ENCODE results near the gene MRPL33.
"Not testable (repeated sequence)": the region's sequence is repeated elsewhere in the genome, so short reads cannot be mapped to it uniquely, and the experiment has no call there.

The MRPL33 gene

DNA sequence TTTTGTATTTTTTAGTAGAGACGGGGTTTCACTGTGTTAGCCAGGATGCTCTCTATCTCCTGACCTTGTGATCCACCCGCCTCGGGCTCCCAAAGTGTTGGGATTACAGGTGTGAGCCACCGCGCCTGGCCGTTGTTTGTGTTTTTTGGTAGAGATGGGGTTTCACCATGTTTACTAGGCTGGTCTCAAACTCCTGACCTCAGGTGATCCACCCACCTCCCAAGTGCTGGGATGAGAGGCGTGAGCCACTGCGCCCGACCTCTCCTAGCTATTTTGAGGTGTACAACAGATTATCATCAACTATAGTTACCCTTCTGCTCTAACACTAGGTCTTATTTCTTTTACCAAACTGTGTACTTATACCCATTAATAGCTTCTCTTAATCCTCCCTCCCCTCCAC lies 28.9 kb upstream of the MRPL33 start:
- no peak for DNase-seq

DNA sequence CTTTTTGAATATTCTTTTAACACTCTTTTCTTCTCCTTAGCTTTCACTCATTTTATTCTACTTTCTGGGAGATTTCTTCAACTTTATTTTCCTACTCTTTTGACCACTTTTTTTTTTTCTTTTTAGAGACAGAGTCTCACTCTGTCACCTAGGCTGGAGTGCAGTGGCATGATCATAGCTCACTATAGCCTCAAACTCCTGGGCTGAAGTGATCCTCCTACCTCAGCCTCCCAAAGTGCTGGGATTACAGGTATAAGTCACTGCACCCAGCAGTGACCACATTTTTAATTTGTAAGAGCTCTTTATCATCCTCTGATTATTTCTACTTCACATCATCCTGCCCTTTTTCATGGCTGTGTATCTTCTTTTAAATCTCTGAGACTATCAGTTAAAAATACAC lies 26.0 kb upstream of the MRPL33 start:
- DNase-seq = not testable (repeated sequence)

DNA sequence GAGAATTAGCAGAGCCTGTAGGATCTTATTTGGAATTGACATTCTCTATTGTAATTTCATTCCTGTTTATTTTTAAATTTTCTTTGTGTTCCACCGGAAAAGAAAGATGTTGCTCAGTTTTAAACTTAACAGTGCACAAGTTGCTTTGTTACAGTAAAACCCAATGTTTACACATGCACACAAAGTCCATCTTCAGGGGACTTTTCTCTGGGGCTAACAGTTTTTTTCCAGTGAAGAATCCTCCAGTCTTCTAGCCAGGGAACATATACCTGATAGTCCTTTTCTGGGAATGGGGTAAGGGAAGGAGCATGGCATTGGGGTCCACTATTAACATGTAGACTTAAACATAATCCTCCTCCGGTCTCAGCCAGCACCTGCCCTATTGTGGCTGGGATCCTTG lies 25.2 kb upstream of the MRPL33 start:
- no peak for DNase-seq

DNA sequence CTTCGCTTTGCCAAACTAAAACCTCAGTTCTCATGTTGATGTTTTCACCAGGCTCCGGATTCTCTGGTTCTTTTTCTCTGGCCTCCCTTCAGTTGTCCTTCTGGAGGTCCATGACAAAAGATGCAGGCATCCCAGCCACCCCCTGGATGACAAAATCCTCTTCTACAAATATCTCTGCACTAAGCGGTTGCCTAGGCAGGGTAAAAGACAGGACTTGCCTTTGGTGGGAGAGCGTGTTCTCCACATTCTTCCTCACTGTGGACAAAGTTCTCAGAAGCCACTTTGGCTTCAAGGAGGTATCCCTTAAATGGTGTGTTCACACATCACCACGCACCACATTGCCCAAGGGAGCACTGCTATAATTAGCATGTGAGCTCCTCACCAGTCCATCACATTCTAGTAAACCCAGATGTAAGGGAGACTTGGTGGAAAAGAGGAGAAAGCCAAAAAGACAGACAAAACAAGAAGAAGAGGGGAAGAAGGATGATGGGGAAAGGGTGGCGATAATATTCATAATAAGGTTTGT lies 23.6 kb upstream of the MRPL33 start:
- DNase-seq = no peak

DNA sequence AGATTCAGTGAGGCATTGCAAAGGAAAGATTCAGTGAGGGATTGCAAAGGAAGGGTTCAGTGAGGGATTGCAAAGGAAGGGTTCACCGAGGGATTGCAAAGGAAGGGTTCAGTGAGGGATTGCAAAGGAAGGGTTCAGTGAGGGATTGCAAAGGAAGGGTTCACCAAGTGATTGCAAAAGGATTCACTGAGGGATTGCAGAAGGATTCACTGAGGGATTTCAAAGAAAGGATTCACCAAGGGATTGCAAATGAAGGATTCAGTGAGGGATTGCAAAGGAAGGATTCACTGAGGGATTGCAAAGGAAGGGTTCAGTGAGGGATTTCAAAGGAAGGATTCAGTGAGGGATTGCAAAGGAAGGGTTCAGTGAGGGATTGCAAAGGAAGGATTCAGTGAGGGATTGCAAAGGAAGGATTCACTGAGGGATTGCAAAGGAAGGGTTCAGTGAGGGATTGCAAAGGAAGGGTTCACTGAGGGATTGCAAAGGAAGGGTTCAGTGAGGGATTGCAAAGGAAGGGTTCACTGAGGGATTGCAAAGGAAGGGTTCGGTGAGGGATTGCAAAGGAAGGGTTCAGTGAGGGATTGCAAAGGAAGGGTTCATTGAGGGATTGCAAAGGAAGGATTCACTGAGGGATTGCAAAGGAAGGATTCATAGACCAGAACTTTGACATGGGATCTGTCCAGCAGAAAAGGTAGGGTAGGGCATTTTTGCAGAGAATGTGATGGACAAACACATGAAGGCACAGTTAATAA lies 22.5 kb upstream of the MRPL33 start:
- not testable (repeated sequence) for DNase-seq

DNA sequence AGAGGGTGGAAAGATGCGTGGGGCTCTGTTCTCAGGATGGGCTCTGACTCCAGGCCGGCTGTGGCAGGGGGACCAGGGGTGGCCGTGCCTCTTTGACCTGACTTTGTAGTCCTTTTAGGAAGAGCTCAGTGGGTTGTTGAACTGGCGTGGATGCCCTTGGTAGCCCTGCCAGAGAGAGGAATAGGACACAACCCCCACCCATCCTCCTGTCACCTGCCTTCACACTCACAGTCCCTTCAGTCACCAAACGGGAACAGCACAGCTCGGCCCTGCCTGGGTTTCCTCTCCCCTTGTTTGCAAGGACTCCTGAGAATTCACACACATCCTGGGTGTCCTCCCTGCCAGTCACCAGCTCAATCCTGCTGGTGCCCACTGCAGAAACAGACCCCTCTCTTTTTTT lies 20.1 kb upstream of the MRPL33 start:
- DNase-seq = no peak

DNA sequence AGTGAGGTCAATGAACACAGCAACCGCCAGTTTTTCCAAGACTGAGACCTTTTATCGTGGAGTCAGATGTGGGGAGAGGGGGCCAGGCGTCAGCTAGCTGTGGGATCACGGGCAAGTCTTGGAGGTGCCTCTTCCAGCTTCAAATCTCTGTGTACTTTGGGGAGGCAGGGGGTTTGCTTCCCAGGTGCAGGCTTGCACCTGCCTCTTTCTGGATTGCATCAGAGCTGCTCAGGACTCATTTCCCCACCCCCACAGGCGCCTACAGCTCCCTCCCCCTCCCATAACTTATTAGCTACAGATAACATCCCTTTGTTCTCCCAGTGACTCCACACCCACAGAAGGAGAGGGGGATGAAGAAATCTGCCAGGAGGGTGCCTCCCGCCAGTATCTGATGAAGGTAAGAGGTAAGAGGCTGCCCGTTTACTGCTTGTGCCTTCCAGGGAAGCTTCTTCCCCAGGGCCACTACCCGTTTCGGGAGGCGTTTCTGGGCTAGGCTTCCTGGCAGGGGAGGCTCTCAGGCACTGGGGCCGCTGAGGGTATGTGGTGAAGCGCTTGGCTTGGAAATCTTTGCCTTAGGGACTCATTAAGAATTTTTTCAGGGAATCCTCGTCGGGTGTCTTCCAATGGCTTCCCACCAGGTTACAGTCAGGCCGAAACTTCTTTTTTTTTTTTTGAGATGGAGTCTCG lies 18.8 kb upstream of the MRPL33 start:
- no peak for DNase-seq

DNA sequence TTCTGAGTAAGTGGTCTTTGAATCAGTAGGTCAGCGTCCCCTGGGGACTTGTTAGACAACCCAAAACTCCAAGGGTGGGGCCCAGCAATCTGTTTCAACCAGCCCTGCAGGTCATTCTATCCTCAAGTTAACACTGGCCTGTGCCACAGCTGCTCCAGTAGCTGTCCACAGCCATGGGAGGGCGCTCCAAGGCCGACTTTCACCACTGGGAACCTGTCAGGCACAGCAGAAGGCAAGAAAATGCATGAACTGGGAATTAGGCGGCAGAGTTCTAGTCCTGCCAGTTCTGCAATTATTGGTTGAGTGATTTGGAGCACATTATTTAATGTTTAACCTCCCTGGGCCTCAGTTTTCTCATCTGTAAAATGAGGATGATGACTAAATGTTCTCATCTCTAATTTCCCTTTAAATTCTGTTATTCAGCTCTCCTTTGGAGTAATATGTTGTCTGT lies 17.4 kb upstream of the MRPL33 start:
- DNase-seq = peak; percentile 61

DNA sequence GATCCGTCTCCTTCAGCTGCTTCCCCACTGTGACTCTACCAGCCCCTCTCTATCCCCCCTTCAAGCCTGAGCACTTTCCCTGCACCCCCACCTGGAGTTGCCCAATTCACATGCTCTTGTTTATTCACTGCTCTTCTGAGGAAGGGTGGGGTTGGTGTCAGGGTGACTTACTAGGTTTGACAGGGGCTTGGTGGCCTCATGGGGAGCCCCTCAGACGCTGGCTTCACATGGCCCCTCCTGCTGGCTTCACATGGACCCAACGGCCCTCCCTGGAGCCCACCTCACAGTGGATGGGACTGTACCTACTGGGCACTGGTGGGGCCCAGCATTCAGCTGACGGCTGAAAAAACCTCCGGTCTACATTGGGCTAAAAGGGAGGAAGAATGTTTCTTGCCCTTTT lies 16.7 kb upstream of the MRPL33 start:
- no peak for DNase-seq

DNA sequence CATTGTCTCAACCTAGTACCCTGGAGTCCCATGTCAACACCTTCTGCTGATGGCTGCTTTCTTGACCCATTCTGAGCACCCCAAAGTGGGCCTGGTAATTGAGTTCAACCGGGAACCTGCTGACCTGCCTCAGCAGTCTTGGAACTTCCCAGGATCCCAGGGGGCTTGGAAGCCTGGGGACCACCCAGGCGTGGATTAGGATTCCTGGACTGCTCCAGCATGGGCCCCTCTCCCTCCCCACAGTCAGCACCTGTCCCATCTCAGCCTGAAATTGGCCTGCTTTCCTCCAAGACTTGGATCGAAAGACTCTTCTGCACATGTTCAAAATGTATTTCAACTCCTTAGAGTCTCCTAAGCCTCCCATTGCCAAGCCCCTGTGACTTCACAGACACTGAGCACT lies 15.4 kb upstream of the MRPL33 start:
- DNase-seq = no peak

DNA sequence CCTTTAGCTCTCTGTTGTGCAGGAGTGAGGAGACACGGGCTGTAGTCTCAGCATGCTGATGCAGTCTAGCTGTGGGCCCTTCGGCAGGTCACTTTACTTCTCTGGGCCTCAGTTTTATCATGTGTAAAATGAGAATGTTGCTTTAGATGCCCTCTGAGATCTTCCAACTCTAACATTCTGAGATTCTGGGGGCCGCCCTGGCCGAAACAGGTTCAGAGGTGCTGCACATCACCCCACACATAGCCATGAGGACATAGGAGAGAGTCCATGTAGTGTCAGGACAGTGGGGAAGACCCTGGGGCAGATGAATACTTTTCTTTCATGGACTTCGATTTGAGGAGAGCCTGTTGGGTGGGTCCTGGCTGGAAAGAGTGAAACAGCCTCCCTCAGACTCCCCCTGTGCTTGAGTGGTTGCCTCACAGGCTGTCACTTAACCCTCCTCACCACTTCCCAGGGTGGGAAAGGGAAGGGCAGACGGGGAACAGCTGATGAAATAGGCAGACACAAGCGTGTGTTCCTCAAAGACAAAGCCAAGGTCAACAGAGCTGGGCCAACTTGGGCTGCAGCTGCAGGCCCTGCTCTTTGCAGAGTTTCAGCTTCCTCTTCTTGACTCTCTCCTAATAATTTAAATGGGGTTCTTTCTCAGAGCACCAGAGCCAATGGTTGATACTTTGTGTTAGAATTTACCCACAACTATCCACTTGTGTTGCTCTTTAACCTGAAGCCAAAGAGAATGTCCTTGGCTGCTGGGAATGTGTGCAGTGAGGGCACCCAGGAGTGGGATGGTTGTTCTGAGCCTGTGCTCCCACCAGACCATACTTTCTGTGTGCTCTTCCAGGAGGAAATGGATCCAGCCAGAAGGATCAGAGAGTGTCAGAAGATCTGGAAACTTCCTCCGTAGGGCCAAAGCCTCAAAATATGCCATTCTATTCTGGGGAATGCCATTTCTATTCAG lies 14.7 kb upstream of the MRPL33 start:
- no peak for DNase-seq

DNA sequence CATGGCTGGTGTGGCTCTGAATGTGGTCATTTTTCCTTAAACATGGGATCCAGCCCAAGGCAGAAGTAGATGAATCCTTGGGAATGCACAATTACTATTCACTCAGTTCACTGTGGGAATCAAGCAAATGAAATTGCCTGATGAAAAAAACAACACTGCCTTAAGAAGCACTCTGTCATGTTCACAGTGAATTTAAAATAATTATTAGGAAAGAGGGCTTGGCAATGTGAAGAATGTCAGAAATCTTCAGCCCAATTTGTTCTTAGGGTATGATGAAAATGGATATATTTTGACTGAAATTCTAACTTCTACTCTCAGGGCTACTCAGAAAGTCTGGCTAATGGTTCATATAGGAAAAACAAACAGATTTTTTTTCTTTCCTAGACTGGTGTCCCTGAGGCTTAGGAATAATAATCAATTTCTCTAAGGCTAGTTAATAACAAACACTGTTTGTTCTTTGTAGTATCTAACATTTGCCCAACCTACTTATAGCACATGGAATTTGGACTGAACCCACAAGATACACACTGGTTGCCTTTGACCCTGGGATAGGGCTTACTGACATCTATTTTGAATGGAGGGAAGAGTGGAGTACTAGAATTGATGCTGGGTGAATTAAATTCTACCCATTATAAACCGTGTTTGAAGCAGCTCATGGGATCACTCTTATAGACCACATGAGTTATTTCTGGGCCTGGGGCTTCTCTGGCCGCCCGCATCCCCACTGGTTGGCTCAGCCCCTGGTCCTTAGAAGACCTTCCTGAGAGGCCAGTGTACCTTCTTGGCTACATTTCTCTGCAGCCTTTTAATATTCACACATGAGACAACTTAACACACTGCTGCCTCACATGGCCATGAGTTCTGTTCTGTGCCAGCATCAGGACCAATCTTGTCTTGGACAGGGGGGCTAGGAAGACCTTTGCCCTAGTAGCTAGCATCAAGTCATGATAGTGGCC lies 8.3 kb upstream of the MRPL33 start:
- DNase-seq = no peak

DNA sequence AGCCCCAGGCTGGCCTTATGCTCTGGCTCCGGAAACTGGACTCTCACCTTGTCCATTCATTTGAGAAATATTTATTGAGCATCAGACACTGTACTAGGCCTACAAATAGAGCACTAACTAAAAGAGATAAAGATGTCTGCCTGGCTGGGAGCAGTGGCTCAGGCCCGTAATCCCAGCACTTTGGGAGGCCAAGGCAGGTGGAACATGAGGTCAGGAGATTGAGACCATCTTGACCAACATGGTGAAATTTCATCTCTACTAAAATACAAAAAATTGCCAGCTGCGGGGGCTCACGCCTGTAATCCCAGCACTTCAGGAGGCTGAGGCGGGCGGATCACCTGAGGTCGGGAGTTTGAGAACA lies 7.6 kb upstream of the MRPL33 start:
- DNase-seq = no peak

DNA sequence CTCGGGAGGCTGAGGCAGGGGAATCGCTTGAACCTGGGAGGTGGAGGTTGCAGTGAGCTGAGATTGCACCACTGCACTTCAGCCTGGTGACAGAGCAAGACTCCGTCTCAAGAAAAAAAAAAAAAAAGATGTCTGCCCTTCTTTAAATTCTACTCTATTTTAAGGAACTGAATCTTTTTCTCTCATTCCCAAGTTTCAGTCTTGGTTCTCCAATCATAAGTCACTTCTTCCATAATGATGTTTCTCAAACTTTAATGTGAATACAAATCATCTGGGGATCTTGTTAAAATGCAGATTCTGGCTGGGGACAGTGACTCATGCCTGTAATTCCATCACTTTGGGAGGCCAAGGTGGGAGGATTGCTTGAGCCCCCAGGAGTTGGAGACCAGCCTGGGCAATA lies 7.0 kb upstream of the MRPL33 start:
- DNase-seq = not testable (repeated sequence)

DNA sequence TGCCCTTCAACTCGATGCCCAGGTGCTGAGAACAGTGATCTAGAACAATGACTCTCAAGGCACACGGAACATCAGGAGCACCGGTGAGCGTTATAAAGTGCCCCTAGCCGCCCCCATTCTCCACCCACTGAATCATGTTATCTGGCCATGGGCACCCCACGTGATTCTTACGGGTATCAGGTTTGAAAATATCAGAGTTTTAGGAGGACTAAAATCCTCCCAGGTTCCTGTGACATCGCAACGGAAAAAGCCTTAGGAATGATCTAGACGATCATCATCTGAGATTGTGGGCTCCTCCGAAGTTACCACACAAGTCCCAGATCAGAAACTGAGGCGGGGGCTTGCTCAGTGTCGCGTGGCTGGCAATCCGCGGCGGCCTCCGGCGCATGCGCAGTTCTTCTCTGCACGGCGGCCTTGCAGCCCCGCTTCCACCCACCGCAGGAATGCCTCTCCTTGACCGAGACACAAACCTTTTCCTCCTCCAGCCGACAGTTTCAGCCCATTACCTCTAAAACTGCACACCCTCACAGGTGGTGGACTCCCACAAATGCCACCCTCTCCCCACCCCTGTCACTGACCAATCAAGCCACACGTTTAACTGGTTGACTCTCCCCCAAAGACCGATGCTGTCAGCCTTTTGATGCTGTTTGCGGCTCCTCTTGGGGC lies 5.8 kb upstream of the MRPL33 start:
- DNase-seq = no peak

DNA sequence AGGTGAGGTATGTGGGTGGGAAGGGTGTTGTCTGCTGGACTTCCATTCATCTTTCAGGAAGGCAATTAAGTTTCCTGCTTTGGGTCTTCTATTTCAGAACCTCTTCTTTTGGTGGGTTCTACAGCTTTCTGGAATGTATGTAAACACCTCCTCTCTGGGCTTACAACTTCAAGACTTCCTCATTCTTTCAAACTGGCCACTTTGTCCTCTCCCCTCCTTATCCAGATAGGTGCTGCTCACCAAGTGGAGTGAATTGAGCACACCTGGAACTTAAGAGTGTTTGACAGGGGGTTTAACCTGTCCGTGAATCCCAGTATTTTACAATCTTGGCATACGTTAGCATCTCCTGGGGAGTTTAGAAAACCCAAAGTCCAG lies 5.2 kb upstream of the MRPL33 start:
- no peak for DNase-seq

DNA sequence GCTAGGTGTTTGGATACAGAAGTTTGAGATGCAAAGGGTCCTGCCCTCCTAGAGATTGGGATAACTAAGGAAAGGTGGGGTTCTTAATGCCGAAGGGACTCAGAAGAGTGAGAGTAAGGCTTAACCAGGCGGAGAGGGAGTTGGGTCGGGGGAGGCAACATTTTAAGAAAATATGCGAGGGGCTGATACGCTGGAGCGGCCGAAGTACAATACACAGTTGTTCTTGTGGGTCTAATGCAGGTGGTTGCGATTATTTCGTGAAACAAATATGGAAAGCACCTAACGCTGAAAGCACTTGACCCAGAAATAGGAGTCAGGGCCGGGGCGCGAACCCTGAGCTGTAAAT lies 344 bp upstream of the MRPL33 start:
- DNase-seq = no peak

DNA sequence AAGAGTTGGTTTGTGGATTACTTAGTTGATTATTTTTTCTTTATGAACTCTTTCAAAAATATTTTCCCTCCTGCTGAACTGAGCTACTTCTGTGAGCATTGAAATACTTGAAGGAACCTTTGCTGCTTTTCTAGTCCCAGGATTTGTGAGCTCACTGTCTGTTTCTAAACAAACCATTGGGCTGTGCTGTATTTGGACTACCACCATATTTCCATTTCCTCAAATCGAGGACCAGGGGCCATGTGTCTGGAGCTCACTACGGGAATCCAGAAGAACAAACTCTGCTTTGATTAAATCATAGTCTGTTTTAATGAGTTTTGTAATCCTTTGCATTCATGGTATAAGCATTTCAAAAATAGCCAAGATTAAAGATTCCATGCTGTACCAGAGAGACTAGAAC lies 1.3 kb downstream of the MRPL33 start:
- no peak for DNase-seq

DNA sequence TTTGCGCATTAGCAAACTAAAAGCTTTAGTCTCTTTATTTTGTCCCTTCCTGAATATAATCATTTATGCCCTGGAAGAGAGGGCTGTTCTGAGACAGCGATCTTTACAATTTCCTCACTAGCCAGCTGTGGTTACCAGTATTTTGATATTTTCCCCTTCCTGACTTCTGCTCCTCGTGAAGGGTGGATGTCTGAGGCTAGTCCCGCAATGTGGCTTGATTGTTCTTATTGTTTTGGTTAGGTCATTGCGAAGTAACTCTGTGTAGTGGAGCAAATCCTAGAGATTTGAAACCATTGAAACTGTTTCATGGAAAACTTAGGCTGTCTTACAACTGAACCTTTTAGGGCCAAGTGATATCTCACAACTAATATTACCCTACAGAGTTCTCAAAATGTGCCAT lies 2.4 kb downstream of the MRPL33 start:
- DNase-seq = no peak

DNA sequence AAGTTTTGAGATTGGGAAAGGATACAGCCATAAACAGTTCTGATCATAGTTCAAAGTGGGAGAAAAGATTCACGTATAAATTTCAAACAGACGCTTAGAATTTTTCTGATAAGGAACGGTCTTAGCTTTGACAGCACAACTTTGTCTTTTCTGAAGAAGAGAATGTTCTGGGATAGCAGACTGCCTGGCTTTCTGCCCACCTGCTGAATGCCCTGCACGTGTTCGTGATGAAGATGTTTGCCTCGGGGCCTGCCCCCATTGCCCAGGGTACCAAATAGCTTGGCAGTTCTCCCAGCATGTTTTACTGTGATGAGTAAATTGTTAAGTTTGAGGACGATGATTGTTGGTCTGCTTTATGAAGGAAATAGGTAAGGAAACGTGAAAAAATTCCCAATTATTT lies 4.6 kb downstream of the MRPL33 start:
- DNase-seq = no peak

DNA sequence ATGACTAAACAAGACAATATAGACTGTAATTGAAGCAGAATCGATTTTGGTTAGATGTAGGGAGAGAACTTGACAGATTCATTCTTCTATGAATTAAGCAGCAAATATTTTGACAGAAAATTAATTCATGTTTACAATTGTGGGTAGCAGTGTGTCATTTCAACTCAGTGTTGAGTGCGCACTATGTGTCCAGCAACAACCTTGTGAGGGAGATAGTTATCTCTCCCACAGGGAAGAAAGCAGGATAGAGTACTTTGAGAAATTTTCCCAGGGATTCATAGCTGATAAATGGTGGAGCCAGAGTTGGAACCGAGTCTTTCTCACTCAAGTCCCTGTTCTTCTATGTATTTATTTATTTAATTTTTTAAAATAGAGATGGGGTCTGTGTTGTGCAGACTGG lies 5.2 kb downstream of the MRPL33 start:
- no peak for DNase-seq

Measured in HCEC 1CT (cell line).